Mesendoderm (in vitro differentiated cells): ENCODE results near the gene PITPNM3.

Source experiments
- DNase-seq: peaks from one replicate; pipeline ENCODE4 v3.0.0; 2013
- H2AK5ac ChIP-seq: 2 replicates; pipeline ENCODE4 v1.6.1; 2013; ENCODE audit warnings: low read length, inconsistent platforms
- H2BK120ac ChIP-seq: 2 replicates; pipeline ENCODE4 v1.6.1; 2013; ENCODE audit warnings: low read depth, mild to moderate bottlenecking, low read length, moderate library complexity, mixed read lengths
- H2BK15ac ChIP-seq: replicated peaks from 2 replicates; pipeline ENCODE4 v1.6.1; 2013; ENCODE audit warnings: low read depth, mild to moderate bottlenecking, moderate library complexity
- H2BK5ac ChIP-seq: 2 replicates; pipeline ENCODE4 v1.6.1; 2013; ENCODE audit warnings: low read length, inconsistent platforms
- H3K18ac ChIP-seq: 2 replicates; pipeline ENCODE4 v1.6.1; 2013; ENCODE audit warnings: mild to moderate bottlenecking, low read length, mixed read lengths
- H3K23ac ChIP-seq: one replicate; pipeline ENCODE4 v1.6.1; 2013; ENCODE audit warnings: low read length
- H3K27ac ChIP-seq: 2 replicates; pipeline ENCODE4 v1.5.1; 2013; ENCODE audit warnings: low read depth, mild to moderate bottlenecking, inconsistent platforms, low read length, moderate library complexity
- H3K27me3 ChIP-seq: 2 replicates; pipeline ENCODE4 v1.6.1; 2013; ENCODE audit warnings: low read length, control low read depth, mild to moderate bottlenecking, inconsistent platforms; ENCODE audit not compliant: insufficient read depth, poor library complexity
- H3K36me3 ChIP-seq: 2 replicates; pipeline ENCODE4 v1.6.1; 2013; ENCODE audit warnings: low read length, inconsistent platforms; ENCODE audit not compliant: control insufficient read depth, insufficient read depth
- H3K4ac ChIP-seq: one replicate; pipeline ENCODE4 v1.6.1; 2013; ENCODE audit warnings: low read depth, mild to moderate bottlenecking, low read length, moderate library complexity
- H3K4me1 ChIP-seq: 2 replicates; pipeline ENCODE4 v1.6.1; 2013; ENCODE audit warnings: low read depth, low read length, inconsistent platforms; ENCODE audit not compliant: control insufficient read depth
- H3K4me2 ChIP-seq: 2 replicates; pipeline ENCODE4 v1.6.1; 2013; ENCODE audit warnings: low read length
- H3K4me3 ChIP-seq: 2 replicates; pipeline ENCODE4 v1.5.1; 2013; ENCODE audit warnings: mild to moderate bottlenecking, low read length
- H3K56ac ChIP-seq: one replicate; pipeline ENCODE4 v1.6.1; 2013; ENCODE audit warnings: low read length
- H3K79me1 ChIP-seq: 2 replicates; pipeline ENCODE4 v1.6.1; 2013; ENCODE audit warnings: low read length, inconsistent platforms
- H3K79me2 ChIP-seq: 2 replicates; pipeline ENCODE4 v1.6.1; 2013; ENCODE audit warnings: mild to moderate bottlenecking, low read length; ENCODE audit not compliant: control insufficient read depth, insufficient read depth
- H3K9ac ChIP-seq: 2 replicates; pipeline ENCODE4 v1.6.1; 2013; ENCODE audit warnings: low read length, inconsistent platforms
- H4K5ac ChIP-seq: one replicate; pipeline ENCODE4 v1.6.1; 2013; ENCODE audit warnings: low read length
- H4K8ac ChIP-seq: one replicate; pipeline ENCODE4 v1.6.1; 2013; ENCODE audit warnings: low read depth, mild to moderate bottlenecking, control low read depth, low read length, moderate library complexity
- WGBS: extraction: QIAGEN DNeasy Blood & Tissue Kit; methylation state at CpG from one replicate; pipeline ENCODE4 v1.1.7; 2013; ENCODE audit warnings: low lambda C conversion rate, missing lambda C conversion rate; ENCODE audit not compliant: insufficient coverage; ENCODE audit errors: extremely low coverage; 5-methylcytosine and 5-hydroxymethylcytosine counted together

The PITPNM3 gene

GRCh38 chr17:6543079-6544010 lies 13.0 kb downstream of the PITPNM3 start:
- Histone ChIP-seq H3K56ac (no peak overlapping the region), H3K4me2 (no peak overlapping the region), H3K4me3 (no peak overlapping the region), H2BK15ac (no peak overlapping the region), H3K27me3 (no peaks in the 10 kb centered on the region), H3K4me1 (no peaks in the 10 kb centered on the region), H3K79me2 (no peaks in the 10 kb centered on the region), H3K18ac (no peak overlapping the region), H4K8ac (no peak overlapping the region), H2AK5ac (no peak overlapping the region), H2BK120ac (no peak overlapping the region), H2BK5ac (no peak overlapping the region), H3K23ac (no peak overlapping the region), H3K9ac (no peak overlapping the region), H3K27ac (no peak overlapping the region), H3K4ac (no peak overlapping the region), H3K36me3 (no peaks in the 10 kb centered on the region), H3K79me1 (no peaks in the 10 kb centered on the region), H4K5ac (no peak overlapping the region)
- DNase-seq, result no peak
- no CpG with 5 or more reads among the region's 16 CpGs for WGBS

DNA sequence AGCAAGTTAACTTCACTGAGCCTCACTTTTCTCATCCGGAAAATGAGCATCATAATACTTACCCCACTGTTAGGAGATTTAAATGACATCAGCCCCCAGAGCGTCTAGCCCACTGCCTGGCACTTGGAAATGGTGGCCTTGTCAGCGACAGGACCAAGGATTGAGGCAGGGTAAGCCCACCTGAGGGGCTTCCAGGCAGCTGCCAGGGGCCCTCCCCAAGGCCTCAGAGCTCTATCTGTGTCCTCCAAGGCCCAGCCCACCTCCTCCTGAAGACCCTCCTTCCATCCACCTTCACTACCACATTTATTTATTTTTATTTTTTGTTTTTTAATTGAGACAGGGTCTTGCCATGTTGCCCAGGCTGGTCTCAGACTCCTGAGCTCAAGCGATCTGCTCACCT lies 13.8 kb downstream of the PITPNM3 start:
- Histone ChIP-seq H3K4me1 (no peaks in the 10 kb centered on the region), H3K27ac (no peak overlapping the region), H2BK5ac (no peak overlapping the region), H3K18ac (no peak overlapping the region), H2AK5ac (no peak overlapping the region), H3K79me1 (no peaks in the 10 kb centered on the region), H4K8ac (no peak overlapping the region), H3K9ac (no peak overlapping the region), H2BK120ac (no peak overlapping the region), H3K23ac (no peak overlapping the region), H3K4me2 (no peak overlapping the region), H3K4ac (no peak overlapping the region), H3K56ac (no peak overlapping the region), H3K27me3 (no peaks in the 10 kb centered on the region), H3K36me3 (no peaks in the 10 kb centered on the region), H3K79me2 (no peaks in the 10 kb centered on the region), H4K5ac (no peak overlapping the region), H3K4me3 (no peak overlapping the region), H2BK15ac (no peak overlapping the region)
- no peak for DNase-seq
- no CpG with 5 or more reads among the region's 4 CpGs for WGBS

DNA sequence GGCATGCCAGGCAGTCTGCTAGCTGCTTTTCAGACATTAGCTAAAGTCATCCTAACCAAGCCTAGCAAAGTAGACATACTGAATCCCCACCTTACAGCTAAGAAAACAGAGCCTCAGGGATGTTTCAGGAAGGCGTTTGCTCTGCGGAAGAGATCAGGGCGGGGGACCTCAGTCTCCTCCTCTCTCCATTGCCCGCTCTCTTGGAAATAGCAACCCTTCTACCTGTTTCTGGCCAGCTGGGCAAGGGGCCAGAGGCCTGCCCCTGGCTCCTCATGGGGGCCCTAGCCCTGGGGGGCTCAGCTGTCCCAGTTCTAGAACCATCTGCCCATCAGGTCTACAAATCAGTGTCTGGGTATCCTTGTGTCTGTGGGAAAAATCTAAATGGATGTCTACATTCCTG lies 14.5 kb downstream of the PITPNM3 start:
- WGBS, result no CpG with 5 or more reads among the region's 4 CpGs
- H3K4me2 ChIP-seq, result no peak overlapping the region
- no peaks in the 10 kb centered on the region for H3K79me1 ChIP-seq
- no peak for DNase-seq
- no peak overlapping the region for H2BK5ac ChIP-seq
- H3K36me3 ChIP-seq, result no peaks in the 10 kb centered on the region
- H3K27me3 ChIP-seq, result no peaks in the 10 kb centered on the region
- no peak overlapping the region for H3K4ac ChIP-seq
- no peak overlapping the region for H2BK120ac ChIP-seq
- H3K9ac ChIP-seq, result no peak overlapping the region
- H3K4me1 ChIP-seq, result no peaks in the 10 kb centered on the region
- no peak overlapping the region for H2BK15ac ChIP-seq
- no peak overlapping the region for H3K23ac ChIP-seq
- no peak overlapping the region for H3K56ac ChIP-seq
- H3K79me2 ChIP-seq, result no peaks in the 10 kb centered on the region
- no peak overlapping the region for H3K18ac ChIP-seq
- H4K5ac ChIP-seq, result no peak overlapping the region
- no peak overlapping the region for H4K8ac ChIP-seq
- no peak overlapping the region for H3K4me3 ChIP-seq
- H2AK5ac ChIP-seq, result no peak overlapping the region
- no peak overlapping the region for H3K27ac ChIP-seq

DNA sequence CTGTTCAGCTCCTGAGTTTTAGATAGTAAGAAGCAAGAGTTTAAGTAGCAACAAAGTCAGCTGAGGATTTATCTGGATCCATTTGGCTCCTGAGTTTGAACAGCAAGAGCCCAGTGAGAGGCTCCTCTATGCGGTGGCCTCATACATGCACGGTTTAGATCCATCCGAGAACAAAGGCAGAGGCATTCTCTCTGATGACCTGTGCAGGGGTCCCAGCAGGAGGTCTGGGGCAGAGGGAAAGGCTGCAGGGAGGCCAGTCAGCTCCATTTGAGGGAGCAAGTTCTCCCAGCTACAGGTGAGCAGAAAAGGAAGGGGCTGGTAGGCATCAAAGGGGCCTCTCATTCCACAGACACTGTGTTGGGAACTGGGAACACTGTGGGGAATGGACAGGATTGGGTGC lies 16.5 kb downstream of the PITPNM3 start:
- H3K56ac ChIP-seq, result no peak overlapping the region
- no peak for DNase-seq
- no peak overlapping the region for H3K18ac ChIP-seq
- H2AK5ac ChIP-seq, result no peak overlapping the region
- no peak overlapping the region for H3K23ac ChIP-seq
- WGBS, result no CpG with 5 or more reads among the region's 3 CpGs
- no peak overlapping the region for H2BK15ac ChIP-seq
- H3K9ac ChIP-seq, result no peak overlapping the region
- H3K4ac ChIP-seq, result no peak overlapping the region
- no peaks in the 10 kb centered on the region for H3K79me2 ChIP-seq
- H2BK120ac ChIP-seq, result no peak overlapping the region
- H4K8ac ChIP-seq, result no peak overlapping the region
- no peak overlapping the region for H2BK5ac ChIP-seq
- no peaks in the 10 kb centered on the region for H3K27me3 ChIP-seq
- no peaks in the 10 kb centered on the region for H3K79me1 ChIP-seq
- no peaks in the 10 kb centered on the region for H3K4me1 ChIP-seq
- no peak overlapping the region for H3K27ac ChIP-seq
- H4K5ac ChIP-seq, result no peak overlapping the region
- no peak overlapping the region for H3K4me2 ChIP-seq
- no peak overlapping the region for H3K4me3 ChIP-seq
- no peaks in the 10 kb centered on the region for H3K36me3 ChIP-seq

DNA sequence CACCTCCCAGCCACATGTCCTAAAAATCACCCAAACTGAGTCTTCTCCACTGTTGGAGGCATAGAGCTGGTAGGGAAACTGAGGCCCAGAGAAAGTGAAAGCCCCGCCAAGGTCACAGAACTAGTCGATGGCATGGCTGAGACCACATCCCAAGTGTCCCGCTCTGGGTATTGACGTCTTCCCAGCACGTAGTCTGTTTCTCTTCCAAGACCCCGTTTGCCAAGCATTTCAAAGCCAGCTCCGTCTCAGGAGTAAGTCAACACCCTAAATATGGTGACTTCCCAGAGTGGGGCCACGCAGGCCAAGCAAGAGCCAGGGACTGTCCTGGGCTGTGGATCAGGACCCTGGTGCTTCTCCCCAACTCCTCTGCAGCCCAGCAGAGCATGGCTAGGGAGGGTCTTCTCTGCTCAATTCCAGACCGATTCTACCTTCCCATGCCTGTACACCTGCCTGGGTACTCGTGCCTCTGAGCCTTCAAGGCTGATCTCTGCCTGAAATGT lies 19.7 kb downstream of the PITPNM3 start:
- Histone ChIP-seq H3K23ac (no peak overlapping the region), H2BK15ac (no peak overlapping the region), H3K9ac (no peak overlapping the region), H3K79me2 (no peaks in the 10 kb centered on the region), H2BK120ac (no peak overlapping the region), H3K4me3 (no peak overlapping the region), H3K79me1 (no peaks in the 10 kb centered on the region), H3K4ac (no peak overlapping the region), H3K18ac (no peak overlapping the region), H2BK5ac (no peak overlapping the region), H3K27ac (no peak overlapping the region), H4K8ac (no peak overlapping the region), H3K27me3 (no peaks in the 10 kb centered on the region), H3K36me3 (no peaks in the 10 kb centered on the region), H4K5ac (no peak overlapping the region), H3K4me1 (no peaks in the 10 kb centered on the region), H3K56ac (no peak overlapping the region), H3K4me2 (no peak overlapping the region), H2AK5ac (no peak overlapping the region)
- no CpG with 5 or more reads among the region's 10 CpGs for WGBS
- no peak for DNase-seq
